Measurements from ENCODE around the gene SNCB.

The SNCB gene

DNA sequence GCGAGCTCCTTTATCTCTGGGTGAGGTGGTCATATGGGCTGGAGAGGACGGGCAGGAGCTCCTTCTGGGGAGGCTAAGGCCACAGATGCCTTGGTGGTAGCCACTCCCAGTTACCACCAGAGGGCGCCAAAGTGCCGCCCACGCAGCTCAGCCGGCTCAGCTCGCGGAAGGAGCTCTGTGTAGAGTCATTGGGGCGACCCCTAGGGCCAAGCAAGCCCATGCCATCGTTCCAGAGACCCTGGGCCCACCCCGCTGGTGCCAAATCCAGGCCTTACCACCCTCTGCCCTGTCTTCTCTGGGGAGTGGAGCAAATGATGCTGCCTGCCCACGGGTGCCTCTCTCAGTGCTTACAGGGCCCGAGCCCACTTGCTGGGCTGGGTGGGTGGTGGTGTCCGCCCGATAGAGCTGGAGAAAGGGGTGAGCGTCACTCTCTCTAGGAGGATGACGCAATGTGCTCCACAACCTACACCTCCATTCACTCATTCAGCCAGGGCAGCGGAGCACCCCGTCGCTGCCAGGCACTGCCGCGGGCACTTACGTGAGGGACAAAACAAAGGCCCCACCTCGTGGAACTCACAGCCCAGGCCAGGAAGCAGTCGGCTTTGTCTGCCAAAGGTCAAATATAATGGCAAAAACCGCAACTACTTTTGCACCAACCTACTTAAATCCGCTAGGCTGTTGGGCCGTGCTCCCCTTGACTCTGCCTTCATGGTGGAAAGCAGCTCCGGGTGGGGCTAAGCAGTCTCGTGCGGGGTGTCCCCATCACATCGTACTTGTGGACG, 30.7 kb upstream of the SNCB start:
- DNase-seq (ENCODE audit: low read depth) = no peak

DNA sequence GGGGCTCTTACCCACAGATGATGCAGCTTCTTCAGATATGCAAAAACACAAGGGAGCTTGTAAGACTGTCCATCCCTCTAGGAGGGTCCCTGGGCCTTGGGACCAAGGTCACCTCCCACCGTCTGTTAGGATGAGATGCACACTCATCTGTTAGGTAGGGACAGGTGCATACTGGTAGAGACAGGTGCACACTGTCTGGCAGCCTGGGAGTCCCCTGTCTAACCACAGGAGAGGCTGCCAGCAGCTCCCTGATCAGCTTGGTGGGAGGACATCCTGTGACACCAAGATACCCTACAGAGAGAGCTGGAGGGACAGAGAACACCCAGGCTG, 30.2 kb upstream of the SNCB start:
- no peak for DNase-seq (ENCODE audit: low read depth)

DNA sequence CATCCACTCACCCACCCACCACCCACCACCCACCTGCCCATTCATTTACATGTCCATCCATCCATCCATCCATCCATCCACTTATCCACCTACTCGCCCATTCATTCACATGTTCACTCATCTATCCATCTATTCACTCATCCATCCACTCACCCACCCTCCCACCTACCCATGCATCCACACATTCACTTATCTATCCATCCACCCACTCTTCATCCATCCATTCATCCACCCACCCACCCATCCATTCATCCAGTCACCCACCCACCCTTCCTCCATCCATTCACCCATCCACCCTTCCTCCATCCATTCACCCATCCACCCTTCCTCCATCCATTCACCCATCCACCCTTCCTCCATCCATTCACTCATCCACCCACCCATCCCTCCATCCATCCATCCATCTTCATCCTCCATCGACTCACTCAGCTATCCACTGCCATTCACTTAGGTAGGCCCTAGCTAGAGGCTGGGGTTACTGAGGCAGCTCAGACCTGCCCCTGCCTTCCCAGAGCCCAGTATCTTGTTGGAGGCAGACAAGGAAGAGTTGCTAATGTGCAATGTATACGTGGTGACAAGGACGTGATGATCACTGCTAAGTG, 29.6 kb upstream of the SNCB start:
- DNase-seq (ENCODE audit: low read depth) = no peak

DNA sequence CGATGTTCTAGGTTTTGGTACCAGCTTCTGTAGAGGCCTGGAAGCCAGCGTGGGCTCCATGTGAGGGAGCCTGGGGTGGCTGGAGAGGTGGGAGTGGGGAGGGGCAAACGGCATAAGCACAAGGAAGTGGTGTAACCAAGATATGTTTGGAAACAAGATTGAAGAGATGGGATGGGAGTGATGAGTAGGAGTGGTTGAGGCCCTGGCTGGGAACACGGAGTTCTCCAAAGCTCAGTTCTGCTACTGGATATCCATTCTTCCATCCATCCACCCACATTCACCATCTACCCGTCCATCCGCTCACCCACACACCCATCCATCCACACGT, 29.1 kb upstream of the SNCB start:
- no peak for DNase-seq (ENCODE audit: low read depth)

DNA sequence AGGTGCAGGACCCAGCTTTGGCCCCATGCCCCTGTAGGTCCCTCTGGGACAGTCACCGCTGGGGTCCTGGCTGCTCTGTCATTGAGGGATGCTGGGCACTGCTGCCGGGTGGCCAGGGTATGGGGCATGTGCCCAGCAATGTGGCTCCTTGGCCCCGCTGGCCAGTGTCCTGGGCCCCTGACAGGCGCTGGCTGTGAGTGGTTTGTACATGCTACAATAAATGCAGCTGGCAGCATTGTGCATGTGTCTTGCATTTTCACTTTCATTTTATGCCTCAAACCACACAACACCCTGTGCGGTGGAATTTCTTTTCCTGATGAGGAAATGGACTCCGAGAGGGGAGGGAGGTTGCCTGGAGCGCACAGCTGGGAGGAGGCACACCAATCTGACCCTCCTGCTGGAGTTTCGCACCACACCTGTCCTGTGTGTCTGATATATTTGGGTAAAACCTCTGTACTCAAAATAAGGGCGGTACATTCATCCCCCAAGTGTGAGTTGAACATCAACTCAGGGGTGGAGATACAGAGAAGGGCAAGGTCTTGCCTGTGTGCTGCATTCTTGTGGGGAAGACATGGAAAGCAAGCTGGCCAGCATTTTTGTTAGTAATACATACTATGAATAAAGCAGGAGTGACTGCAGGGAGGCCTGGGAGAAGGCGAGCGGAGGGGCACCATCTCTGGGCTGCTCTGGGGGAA, 28.6 kb upstream of the SNCB start:
- peak; percentile 43 for DNase-seq (ENCODE audit: low read depth)

DNA sequence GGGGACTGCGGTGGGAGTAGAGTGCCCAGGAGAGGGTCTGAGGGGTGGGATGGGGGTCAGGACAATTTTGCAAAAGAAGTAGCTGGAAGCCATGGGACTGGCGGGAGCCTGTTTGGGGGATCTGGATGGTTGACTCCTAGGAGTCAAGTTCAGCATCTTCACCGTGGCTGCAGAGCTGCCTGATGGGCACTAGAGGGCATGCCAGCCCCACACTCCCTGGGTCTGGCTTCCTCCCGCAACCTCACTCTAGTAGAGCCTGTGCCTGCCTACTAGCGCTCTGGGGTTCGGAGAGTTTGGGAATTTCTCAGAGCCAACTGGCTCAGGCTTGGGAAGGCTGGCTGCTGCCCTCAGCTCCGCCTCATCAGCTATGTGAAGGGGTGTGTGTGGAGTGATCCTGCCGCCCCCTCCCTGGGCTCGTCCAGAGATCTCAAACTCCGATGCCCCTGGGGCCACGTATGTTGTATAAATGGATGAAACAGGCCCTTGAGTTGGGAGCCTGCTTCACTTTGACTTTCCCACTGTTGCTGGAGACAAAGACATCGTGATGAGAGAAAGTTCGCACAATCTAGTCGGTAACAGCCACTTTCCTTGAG, 27.8 kb upstream of the SNCB start:
- DNase-seq (ENCODE audit: low read depth) = peak; percentile 68

DNA sequence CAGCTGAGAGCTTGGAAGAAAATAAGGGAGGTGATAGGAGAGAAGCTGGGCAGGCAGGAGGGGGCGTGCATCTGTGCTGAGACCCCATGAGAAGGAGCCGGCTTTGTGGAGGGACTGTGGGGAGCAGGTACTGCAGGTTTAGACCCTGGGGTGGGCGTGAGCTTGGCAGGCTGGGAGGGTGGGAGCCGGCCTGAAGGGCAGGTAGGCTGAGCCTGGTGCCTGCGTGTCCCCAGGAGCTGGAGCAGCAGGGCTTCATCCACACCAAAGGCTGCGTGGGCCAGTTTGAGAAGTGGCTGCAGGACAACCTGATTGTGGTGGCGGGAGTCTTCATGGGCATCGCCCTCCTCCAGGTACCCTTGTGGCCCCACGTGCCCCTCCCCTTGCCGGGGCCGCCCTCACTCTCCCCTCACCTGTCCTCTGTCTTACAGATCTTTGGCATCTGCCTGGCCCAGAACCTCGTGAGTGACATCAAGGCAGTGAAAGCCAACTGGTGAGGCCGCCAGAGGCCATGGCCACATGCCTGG, 26.2 kb upstream of the SNCB start:
- no peak for DNase-seq (ENCODE audit: low read depth)

DNA sequence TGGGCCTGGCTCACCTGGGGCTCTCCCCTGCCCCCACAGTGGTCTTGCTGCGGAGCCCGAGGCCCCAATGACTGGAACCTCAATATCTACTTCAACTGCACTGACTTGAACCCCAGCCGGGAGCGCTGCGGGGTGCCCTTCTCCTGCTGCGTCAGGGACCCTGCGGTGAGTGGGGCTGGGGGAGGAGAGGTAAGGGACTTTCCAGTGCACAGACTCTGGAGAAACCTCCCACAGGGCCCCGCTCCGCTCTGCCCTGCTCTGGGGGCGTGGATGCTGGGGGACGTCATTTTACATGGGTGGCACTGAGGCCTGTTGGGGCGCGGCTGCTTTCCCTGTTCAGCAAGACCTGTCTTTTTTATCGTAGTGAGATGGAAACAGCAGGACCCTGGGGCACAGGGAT, 24.5 kb upstream of the SNCB start:
- no peak for DNase-seq (ENCODE audit: low read depth)

DNA sequence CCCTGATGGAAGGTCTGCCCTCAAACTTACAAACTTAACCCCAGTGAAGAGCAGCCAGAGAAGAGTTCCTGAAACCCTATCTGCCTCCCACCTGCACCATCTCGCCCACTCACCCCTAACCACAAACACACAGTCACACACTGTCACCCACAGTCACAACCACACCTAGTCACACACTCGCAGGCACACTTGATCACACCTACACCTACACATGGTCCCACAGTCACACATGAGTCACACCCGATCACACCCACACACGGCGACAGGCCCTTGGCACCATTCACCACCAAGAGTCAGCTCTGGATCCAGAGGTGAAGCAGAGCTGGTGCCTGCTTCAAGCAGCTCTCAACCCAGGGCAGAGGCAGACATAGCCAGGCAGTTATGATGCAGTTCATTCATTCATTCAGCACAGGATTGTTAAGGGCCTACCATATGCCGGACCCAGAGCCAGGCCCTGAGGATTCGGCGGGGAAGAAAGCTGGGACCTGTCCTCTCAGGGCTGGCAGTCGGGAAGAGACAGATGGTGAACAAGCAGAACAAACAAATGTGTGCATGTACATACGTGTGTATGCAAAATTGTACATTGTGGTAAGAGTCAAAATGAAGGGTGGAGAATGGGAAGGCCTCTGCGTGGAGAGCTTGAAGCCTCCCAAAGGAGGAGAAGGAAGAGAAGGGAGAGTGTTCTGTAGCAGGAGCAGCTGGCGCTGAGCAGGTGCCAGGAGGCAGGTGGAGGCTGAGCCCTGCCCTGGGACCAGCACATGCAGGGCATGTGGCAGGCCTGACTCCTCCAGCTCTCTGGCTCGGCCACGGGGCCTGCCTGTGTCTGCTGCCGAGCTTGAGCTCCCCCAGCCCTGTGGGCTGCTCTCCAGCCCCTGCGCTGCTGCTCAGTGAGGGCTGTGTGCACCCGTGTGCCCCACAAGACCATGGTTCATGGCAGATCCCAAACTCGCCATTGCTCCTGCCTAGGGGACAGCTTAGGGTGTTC, 23.4 kb upstream of the SNCB start:
- DNase-seq (ENCODE audit: low read depth) = no peak

DNA sequence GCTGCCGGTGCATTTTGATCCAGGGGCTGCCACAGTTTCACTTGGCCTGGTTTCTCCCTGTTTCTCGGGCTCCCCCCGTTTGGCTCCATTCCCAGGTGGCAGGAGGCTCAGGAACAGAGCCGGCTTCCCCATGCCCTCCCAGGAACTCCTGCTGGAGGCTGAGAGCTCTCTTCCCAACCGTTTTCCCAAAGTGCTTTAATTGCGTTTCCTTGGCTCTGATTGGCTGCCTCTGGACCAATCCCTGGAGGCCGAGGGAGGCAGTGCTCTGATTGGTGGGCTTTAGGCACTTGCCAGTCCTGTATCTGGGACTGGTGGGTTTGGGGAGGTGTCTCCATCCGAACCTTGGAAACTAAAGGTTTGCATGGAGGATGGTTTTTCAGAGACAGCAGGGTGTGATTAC, 21.8 kb upstream of the SNCB start:
- DNase-seq (ENCODE audit: low read depth) = no peak

DNA sequence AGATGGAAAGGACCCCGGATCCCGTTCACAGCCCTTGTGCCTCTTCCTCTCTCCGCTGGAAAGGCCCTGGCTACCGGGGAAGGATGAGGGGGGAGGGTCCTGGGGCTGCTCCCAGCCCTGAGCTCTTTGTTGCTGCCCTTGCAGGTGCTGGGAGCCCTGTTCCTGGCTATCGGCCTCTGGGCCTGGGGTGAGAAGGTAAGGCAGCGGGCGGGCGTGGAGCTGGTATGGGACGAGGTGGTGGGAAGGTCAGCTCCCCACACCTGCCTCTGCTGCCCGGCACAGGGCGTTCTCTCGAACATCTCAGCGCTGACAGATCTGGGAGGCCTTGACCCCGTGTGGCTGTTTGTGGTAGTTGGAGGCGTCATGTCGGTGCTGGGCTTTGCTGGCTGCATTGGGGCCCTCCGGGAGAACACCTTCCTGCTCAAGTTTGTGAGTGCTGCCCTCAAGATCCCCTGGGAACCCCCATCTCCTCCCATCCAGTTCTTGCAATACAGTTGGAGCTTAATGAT, 21.2 kb upstream of the SNCB start:
- no peak for DNase-seq (ENCODE audit: low read depth)

DNA sequence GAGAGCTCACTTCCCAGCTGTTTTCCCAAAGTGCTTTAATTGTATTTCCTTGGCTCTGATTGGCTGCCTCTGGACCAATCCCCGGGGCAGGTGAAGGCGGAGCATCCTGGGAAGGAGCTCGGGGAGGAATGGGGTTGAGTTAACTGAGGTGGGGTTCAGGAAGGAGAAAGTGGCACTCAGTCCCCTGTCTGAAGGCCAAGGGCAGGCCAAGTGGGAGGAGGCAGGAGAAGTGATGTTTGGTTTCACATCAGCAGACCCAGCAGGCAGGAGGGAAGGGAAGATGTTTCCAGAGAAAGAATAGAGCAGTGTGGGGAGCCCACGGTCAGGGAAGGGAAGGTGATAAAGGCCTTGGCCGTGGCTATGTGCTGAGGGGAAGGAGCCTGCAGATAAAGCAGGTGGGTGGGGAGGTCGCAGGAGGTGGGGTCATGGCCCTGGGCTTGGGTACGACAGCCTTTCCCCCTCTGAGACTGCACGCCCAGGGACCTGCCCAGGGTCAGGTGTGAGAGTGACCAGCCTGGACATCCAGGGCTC, 20.1 kb upstream of the SNCB start:
- DNase-seq (ENCODE audit: low read depth) = no peak

DNA sequence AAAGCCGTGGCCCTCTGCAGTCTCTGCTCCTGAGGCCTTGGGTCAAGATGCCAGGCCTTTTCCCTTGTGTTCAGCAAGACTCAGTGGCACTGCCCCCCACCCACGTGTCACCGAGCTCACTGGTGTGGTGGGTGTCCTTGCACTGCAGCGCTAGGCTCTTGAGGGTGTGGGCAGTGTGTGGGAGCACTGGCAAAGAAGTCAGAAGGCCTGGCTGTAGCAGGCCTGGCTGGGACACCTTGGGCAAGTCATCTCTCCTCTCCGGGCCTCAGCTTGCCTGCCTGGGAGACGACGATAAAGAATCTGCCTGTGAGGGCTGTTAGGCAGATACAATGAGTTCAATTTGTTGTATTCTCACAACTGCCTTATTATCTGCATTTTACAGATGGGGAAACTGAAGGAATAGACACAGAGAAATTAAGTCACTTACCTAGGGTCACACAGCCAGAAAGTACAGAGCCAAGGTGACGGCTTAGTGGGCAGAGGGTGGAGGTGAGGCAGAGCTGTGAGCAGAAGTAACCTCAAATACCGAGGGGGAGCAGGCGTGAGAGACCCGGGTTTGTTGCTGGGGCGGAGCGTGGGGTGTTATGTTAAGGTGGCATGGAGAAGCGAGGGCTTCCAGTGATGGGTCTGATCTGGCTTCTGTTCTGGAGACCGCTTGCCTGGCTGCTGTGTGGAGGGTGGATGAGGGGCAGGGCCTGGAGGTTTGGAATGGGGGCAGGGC, 18.3 kb upstream of the SNCB start:
- no peak for DNase-seq (ENCODE audit: low read depth)

DNA sequence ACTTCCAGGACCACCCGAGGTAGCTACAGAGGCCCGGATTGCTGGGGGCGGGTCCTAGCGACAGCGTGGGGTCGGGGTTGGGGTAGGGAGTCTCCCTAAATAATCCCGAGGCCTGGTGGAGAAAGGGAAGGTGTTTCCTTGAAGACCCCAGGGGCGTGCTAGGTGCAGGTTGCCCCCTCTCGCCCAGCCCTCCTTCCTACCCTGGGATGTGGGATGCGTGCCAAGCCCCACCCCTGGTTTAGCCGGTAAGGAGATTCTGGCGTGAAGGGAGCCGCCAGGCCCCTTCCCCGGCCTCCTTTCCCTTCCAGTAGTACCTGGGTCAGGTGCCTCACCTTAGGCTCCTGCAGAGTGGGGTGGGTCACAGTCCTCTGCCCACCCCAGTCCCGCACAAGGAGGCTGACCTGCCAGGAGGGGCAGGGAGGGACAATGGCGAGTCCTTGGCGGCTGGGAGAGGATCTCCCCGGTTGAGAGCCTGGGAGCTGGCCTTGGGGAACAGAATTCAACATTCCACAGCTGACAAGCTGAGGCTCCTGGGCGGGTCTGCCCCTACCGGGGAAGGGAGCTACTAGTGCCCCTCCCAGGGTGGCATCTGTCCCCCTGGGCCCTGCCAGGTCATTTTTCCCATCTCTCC, 17.6 kb upstream of the SNCB start:
- no peak for DNase-seq (ENCODE audit: low read depth)

DNA sequence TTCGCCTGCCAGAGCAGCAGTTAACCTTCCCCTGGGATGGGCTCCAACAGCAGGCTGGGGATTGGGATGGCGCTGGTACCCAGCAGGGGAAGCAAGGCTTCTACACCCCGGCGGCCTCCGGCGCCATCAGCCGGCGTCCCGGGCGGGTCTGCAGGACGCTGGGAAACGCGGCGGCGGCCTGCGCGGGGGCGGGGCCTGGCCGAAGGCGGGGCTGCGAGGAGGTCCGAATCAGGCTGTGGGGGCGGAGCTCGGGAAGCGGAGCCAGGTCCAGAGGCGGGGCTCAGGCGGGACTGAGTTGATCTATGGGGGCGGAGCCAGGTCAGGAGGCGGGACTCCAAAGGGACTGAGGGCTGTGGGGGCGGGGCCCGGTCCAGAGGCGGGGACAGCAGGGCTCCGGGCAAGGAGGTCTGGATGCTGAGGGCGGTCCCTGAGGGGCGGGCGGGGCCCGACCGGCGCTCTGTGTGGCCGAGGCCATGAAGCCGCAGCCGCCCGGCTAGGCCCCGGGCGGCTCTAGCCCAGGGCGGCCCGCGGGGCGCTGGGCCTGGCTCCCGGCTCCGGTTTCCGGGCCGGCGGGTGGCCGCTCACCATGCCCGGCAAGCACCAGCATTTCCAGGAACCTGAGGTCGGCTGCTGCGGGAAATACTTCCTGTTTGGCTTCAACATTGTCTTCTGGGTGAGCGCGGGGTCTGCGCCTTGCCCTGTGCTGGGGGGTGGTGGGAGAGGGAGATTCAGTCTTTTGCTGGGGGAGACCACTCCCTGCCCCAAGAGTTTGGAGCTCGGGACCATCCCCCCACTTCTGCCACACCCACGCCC, 16.9 kb upstream of the SNCB start, which contains the start of gene TSPAN17:
Gene TSPAN17 (plus strand): TSS at position 455 of the 813 bp plus-strand sequence. CDS start 132 bp downstream, at position 587.
- peak; percentile 97 for DNase-seq (ENCODE audit: low read depth)

DNA sequence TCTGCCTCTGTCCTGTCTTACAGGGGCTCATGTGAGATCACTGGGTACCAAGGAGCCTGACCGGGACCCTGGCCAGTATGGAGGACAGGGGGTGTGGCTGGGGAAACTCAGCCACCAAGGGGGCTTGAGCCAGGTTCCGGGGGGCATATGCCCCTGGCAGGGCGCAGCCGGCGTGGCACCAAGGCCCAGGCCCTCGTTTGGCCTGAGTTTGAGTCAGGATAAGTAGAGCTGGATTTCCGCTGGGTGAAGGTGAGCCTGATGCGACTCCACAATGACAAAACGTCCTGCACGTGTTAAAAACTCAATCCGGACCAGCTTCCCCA, 16.3 kb upstream of the SNCB start:
- no peak for DNase-seq (ENCODE audit: low read depth)

DNA sequence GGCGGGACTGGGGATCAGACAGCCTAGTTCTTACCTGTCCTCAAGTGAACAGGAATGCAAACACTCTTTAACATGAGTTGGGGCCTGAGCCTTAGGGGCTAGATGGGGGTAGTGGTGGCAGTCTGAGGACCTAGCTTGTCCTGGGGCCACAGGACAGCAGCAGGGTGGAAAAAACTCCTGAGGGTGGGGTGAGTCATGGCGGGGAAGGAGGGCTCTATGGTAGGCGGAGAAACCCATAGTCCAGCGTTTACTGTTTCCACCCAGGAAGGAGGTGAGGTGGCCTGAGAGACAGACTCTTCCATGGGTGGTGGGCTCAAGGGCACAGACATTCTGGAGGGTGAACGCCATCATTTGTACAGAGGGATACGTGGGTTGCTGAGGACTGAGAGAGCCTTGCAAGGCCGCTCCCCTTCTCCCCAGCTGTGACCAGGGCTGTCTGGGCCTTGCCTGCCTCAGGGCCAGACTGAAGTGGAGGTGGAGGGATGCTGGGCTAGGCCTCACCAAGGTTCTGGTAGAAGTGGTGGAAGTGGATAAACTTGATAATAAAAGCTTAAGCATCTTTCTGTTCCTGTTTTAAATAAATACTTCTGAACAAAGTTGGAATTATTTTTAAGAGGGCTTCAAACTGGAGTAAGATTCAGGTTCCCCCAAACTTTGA, 15.8 kb upstream of the SNCB start:
- no peak for DNase-seq (ENCODE audit: low read depth)

DNA sequence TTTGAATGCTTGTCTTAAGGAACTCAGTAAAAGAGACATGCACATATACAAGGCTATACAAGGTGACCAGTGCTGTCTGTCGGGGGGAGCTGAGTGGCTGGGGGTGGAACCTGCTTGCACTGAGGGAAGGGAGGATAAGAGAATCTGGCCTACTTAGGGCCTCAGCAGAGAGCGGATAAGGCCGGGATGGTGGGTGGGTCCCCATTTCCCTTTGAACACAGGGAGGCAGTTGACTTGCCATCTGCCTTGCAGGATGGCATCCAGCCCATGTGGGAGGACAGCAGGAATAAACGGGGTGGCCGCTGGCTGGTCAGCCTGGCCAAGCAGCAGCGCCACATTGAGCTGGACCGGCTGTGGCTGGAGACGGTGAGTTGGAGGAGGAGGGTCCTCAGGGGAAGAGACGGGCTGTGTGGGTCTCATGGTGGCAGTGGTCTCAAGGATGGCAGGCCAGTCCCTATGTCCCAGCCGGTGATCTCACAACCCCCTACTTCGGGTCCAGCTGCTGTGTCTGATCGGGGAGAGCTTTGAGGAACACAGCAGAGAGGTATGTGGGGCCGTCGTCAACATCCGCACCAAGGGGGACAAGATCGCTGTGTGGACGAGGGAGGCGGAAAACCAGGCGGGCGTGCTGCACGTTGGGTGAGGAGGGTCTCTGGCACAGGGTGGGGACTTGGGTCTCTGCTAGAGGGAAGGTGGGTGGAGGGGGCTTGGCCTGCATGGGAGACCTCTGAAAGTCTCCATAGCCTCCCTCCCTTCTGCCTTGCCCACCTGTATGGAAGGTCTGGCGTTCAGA, 14.7 kb upstream of the SNCB start:
- no peak for DNase-seq (ENCODE audit: low read depth)
